ENCODE measurements around the gene HUNK.

DNA sequence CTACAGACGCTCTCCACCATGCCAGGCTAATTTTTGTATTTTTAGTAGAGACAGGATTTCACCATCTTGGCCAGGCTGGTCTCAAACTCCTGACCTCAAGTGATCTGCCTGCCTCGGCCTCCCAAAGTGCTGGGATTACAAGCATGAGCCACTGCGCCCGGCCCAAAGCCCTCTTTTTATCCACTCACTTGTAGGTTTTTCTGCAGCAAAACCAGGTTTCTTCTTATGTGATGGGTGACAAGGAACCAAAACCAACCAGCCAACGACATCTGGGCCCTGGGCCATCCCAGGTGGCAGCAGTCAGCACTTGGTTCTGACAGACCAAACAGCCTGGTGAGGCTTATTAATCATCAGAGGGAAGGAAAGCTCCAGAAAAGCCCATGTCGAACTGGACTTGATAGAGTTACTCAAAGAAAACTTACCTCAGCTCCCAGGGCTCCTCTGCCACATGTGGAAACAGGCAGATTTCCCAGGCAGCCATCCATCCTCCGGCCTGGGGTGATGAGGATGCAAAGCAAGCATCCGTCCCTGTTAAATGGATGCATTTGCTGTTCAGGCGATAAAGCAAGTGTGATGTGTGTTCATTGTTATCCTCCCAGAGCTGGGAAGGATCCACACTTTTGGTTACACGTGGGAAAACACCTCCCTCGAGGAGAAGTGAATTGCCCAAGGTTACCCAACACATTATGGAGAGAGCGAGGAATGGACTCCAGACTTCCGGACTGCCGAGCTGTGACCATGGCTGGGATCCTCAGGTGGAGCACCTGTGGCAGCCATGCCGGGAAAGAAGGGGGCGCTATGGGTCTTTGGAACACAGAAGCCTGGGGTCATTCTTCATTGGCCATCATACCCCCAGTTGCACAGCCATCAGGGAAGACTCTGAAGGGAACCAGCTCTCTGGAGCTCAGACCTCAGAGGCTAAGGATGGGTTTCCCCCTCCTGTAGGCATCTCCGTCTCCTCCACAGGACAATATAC is 118.8 kb downstream of the HUNK start:
- no peak for TF ChIP-seq POLR2AphosphoS5 (IDR thresholded peaks at IDR 0.05; ENCODE audit: low read depth, low read length)
- no peak for TF ChIP-seq TAF1 (IDR thresholded peaks at IDR 0.05; ENCODE audit: borderline replicate concordance, insufficient read depth, low read length)
- TF ChIP-seq, protein P1, sequence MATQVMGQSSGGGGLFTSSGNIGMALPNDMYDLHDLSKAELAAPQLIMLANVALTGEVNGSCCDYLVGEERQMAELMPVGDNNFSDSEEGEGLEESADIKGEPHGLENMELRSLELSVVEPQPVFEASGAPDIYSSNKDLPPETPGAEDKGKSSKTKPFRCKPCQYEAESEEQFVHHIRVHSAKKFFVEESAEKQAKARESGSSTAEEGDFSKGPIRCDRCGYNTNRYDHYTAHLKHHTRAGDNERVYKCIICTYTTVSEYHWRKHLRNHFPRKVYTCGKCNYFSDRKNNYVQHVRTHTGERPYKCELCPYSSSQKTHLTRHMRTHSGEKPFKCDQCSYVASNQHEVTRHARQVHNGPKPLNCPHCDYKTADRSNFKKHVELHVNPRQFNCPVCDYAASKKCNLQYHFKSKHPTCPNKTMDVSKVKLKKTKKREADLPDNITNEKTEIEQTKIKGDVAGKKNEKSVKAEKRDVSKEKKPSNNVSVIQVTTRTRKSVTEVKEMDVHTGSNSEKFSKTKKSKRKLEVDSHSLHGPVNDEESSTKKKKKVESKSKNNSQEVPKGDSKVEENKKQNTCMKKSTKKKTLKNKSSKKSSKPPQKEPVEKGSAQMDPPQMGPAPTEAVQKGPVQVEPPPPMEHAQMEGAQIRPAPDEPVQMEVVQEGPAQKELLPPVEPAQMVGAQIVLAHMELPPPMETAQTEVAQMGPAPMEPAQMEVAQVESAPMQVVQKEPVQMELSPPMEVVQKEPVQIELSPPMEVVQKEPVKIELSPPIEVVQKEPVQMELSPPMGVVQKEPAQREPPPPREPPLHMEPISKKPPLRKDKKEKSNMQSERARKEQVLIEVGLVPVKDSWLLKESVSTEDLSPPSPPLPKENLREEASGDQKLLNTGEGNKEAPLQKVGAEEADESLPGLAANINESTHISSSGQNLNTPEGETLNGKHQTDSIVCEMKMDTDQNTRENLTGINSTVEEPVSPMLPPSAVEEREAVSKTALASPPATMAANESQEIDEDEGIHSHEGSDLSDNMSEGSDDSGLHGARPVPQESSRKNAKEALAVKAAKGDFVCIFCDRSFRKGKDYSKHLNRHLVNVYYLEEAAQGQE (IDR thresholded peaks at IDR 0.05; ENCODE audit: insufficient read depth in 1 of 2, low read depth in 2 of 2, low read length in 2 of 2) = no peak
- TF ChIP-seq SIN3A (IDR thresholded peaks at IDR 0.05; ENCODE audit: borderline replicate concordance, insufficient read depth, low read length) = no peak
